A673 (cell line): Measurements from ENCODE around the gene WDR18. TPM values are rescaled to one million over a fixed set of nuclear protein-coding genes. Genes with fewer than 3 reads are reported as not detected.

Experiments
- BruUV-seq: library from RNA; stranded (reverse); fragments of 400-500 nt; replicated peaks from 2 replicates; lab custom pipeline; 2021; lab: Mats Ljungman, UMichigan
- CTCF ChIA-PET: fragments of 300-600 bp; sonication (Branson Sonifier 250); formaldehyde crosslinking; loops from one replicate; lab custom pipeline; 2022; ENCODE audit warnings: antibody characterized with exemption; lab: Charles Lee
- POLR2A ChIA-PET: fragments of 300-600 bp; sonication (Branson Sonifier 250); formaldehyde crosslinking; loops from one replicate; lab custom pipeline; 2022; ENCODE audit warnings: antibody characterized with exemption; ENCODE audit not compliant: low non-redundant PET; lab: Charles Lee
- DNase-seq: peaks from one replicate; pipeline ENCODE4 v3.0.0-alpha.2; 2015; ENCODE audit warnings: low spot score
- H3K27ac ChIP-seq: fragments of 200-600 bp; sonication (generic); 2 replicates; pipeline ENCODE4 v1.5.1; 2016; ENCODE audit warnings: mixed run types, low read depth, mild to moderate bottlenecking, mixed read lengths, antibody characterized with exemption, low read length; ENCODE audit not compliant: poor library complexity, severe bottlenecking
- H3K27me3 ChIP-seq: fragments of 200-600 bp; sonication (generic); replicated peaks from 2 replicates; pipeline ENCODE4 v1.6.1; 2017; ENCODE audit warnings: mixed run types, low read depth, mild to moderate bottlenecking, mixed read lengths, antibody characterized with exemption, low read length; ENCODE audit not compliant: insufficient read depth, poor library complexity
- H3K36me3 ChIP-seq: fragments of 200-600 bp; sonication (generic); 2 replicates; pipeline ENCODE4 v1.6.1; 2016; ENCODE audit warnings: mixed run types, mild to moderate bottlenecking, mixed read lengths, antibody characterized with exemption, low read length; ENCODE audit not compliant: insufficient read depth, poor library complexity, severe bottlenecking
- H3K4me1 ChIP-seq: fragments of 200-600 bp; sonication (generic); 2 replicates; pipeline ENCODE4 v1.6.1; 2017; ENCODE audit warnings: mixed run types, mild to moderate bottlenecking, mixed read lengths, antibody characterized with exemption, low read length; ENCODE audit not compliant: insufficient read depth, poor library complexity, severe bottlenecking
- H3K4me3 ChIP-seq: fragments of 200-600 bp; sonication (generic); 2 replicates; pipeline ENCODE4 v1.5.1; 2016; ENCODE audit warnings: low read depth, mixed run types, mild to moderate bottlenecking, mixed read lengths, low read length; ENCODE audit not compliant: poor library complexity, severe bottlenecking
- H3K9me3 ChIP-seq: fragments of 200-600 bp; sonication (generic); 2 replicates; pipeline ENCODE4 v1.6.1; 2016; ENCODE audit warnings: mixed run types, low read depth, mild to moderate bottlenecking, mixed read lengths, antibody characterized with exemption, low read length; ENCODE audit not compliant: poor library complexity, severe bottlenecking
- EZH2 ChIP-seq: fragments of 200-600 bp; sonication (generic); IDR thresholded peaks from 2 replicates; pipeline ENCODE4 v1.6.1; 2017; ENCODE audit warnings: borderline replicate concordance, low read depth, mild to moderate bottlenecking, mixed read lengths, antibody characterized with exemption, low read length; ENCODE audit not compliant: poor library complexity, severe bottlenecking
- intact Hi-C: fragments of 100-400 bp; cut with micrococcal nuclease; formaldehyde crosslinking; loops from one replicate; pipeline ENCODE4 v1.10.0; 2022; ENCODE audit not compliant: unreplicated experiment
- total RNA-seq: library from RNA; stranded (reverse); gene quantifications from 2 replicates; pipeline ENCODE4 v1.2.3, GENCODE V29; 2021
- TF ChIP-seq, protein P1 (sequence below): fragments of 300-800, 200-600 bp; sonication (generic); conservative IDR thresholded peaks from 2 replicates; pipeline ENCODE4 v1.5.1; 2017; ENCODE audit warnings: low read depth, mild to moderate bottlenecking, antibody characterized with exemption, low read length, moderate library complexity, mixed read lengths

WDR18 gene
- total RNA-seq, 1 experiment from 2014 or later, result 109 TPM

DNA sequence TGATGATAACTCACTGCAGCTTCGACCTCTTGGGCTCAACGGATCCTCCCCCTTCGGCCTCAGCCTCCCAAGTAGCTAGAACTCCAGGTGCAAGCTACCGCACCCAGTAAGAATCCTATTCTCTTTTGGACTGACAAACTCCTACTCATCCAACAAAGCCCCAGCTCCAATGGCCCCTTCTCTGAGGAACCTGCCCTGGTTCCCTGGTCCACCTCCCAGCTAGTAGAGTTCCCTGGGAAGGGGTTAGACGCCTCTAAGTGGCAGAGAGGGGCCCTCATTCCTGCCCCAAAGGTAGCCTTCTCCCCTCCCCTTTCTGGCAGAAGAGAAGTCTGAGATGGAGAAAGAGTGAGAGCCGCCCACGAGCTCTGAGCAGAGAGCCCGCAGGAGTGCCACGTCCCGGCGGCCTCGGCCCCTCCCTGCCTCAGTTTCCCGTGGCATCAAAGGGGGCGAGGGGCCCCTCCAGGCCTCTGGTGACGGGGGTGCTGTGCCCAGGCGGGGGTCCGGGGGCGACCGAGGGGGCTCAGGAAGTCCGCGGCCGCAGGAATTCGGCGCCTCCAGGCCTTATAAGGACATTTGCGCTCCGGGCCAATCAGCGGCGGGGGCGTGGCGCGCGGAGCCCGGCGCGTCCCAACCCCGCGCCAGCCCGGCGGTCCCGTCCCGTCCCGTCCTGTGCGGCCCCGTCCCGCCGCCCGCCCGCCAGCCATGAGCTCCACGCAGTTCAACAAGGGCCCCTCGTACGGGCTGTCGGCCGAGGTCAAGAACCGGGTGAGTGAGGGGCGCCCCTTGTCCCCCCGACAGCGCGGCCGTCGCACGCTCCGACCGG lies 42.0 kb downstream of the WDR18 start, which contains the start of gene CNN2:
Gene CNN2, plus strand, starts transcription at position 649 of the 823 bp plus-strand sequence. Its CDS starts 54 bp downstream, at position 703.
- intact Hi-C loops, result loop anchor here (10.0 kb wide), 3 partner anchors 79 to 219 kb away; partner anchors contain the start of genes ATP5F1D, GPX4 and MIDN
- POLR2A ChIA-PET, result interaction anchor here (0.6 to 0.7 kb wide), 2 partner anchors 13 kb away, joined by 4 to 14 read pairs; partner anchors contain the start of gene ABCA7
- Histone ChIP-seq H3K4me3 (peak within 1 kb of the TSS; percentile 92), H3K27me3 (no peaks in the 10 kb centered on the region), H3K36me3 (no peaks in the 10 kb centered on the region), H3K4me1 (no peaks in the 10 kb centered on the region), H3K9me3 (no peaks in the 10 kb centered on the region), H3K27ac (peak within 1 kb of the TSS; percentile 99)
- peak; percentile 87 for DNase-seq
- TF ChIP-seq EZH2, result no peak
- TF ChIP-seq, protein P1, sequence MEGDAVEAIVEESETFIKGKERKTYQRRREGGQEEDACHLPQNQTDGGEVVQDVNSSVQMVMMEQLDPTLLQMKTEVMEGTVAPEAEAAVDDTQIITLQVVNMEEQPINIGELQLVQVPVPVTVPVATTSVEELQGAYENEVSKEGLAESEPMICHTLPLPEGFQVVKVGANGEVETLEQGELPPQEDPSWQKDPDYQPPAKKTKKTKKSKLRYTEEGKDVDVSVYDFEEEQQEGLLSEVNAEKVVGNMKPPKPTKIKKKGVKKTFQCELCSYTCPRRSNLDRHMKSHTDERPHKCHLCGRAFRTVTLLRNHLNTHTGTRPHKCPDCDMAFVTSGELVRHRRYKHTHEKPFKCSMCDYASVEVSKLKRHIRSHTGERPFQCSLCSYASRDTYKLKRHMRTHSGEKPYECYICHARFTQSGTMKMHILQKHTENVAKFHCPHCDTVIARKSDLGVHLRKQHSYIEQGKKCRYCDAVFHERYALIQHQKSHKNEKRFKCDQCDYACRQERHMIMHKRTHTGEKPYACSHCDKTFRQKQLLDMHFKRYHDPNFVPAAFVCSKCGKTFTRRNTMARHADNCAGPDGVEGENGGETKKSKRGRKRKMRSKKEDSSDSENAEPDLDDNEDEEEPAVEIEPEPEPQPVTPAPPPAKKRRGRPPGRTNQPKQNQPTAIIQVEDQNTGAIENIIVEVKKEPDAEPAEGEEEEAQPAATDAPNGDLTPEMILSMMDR, result no peak
- CTCF ChIA-PET, result no interaction called here
- BruUV-seq, result no TSS peak

- no peaks in the 10 kb centered on the region for H3K27me3 ChIP-seq
- no peaks in the 10 kb centered on the region for H3K9me3 ChIP-seq
- H3K4me1 ChIP-seq, result no peaks in the 10 kb centered on the region
- POLR2A ChIA-PET, result interaction anchor here (0.6 to 0.7 kb wide), 2 partner anchors 12 to 14 kb away, joined by 4 to 14 read pairs; partner anchors contain the start of gene ABCA7
- H3K36me3 ChIP-seq, result peaks cover 2% of the 10 kb centered on the region
- TF ChIP-seq EZH2, result no peak
- TF ChIP-seq, protein P1, result no peak
- peak; percentile 71 for DNase-seq
- TSS peak; percentile 84 for BruUV-seq
- CTCF ChIA-PET, result interaction anchor here (0.7 kb wide), 3 partner anchors 21 to 254 kb away, joined by 3 read pairs; no protein-coding TSS in a partner anchor
- intact Hi-C loops, result loop anchor here (10.0 kb wide), 3 partner anchors 78 to 218 kb away; partner anchors contain the start of genes ATP5F1D, GPX4 and MIDN
- H3K27ac ChIP-seq, result peak overlapping the region; percentile 99
- peak overlapping the region; percentile 92 for H3K4me3 ChIP-seq
These were observed 42.9 kb downstream of the WDR18 start for GRCh38 chr19:1026783-1027649.

GRCh38 chr19:1027650-1028061 lies 43.5 kb downstream of the WDR18 start:
- peak overlapping the region; percentile 99 for H3K27ac ChIP-seq
- peaks cover 8% of the 10 kb centered on the region for H3K36me3 ChIP-seq
- ChIA-PET CTCF (interaction anchor here (0.7 kb wide), 2 partner anchors 21 to 22 kb away, joined by 3 read pairs; no protein-coding TSS in a partner anchor), POLR2A (no interaction called here)
- intact Hi-C loops, result loop anchor here (10.0 kb wide), 3 partner anchors 77 to 217 kb away; partner anchors contain the start of genes ATP5F1D, GPX4 and MIDN
- no peaks in the 10 kb centered on the region for H3K4me1 ChIP-seq
- no peaks in the 10 kb centered on the region for H3K27me3 ChIP-seq
- peak overlapping the region; percentile 92 for H3K4me3 ChIP-seq
- BruUV-seq, result no TSS peak
- no peaks in the 10 kb centered on the region for H3K9me3 ChIP-seq
- TF ChIP-seq, protein P1, result no peak
- TF ChIP-seq EZH2, result no peak
- no peak for DNase-seq
